Gastroesophageal sphincter (tissue), 4 donors: ENCODE data around the gene TSPO. TPM values are rescaled to one million over a fixed set of nuclear protein-coding genes. Genes with fewer than 3 reads are reported as not detected.
A peak's percentile ranks its signal among the peaks of the same experiment; 100 is the strongest.

Experiments
- ATAC-seq: fragments of 150-250 bp; one replicate; pipeline ENCODE4 v1.9.1; 2016; ENCODE audit warnings: mild to moderate bottlenecking, moderate library complexity
- H3K27ac ChIP-seq, 4 donors: fragments of 200-600 bp; sonication (generic) in 3 of 4; 1 replicate in 3 of 4; 2 replicates in 1 of 4; pipeline ENCODE4 v1.5.1; 2016 to 2019
- H3K27me3 ChIP-seq: fragments of 200-600 bp; sonication (generic); one replicate; pipeline ENCODE4 v1.5.1; 2019
- H3K36me3 ChIP-seq, 2 donors: fragments of 200-600 bp; sonication (generic); one replicate each; pipeline ENCODE4 v1.5.1; 2019; ENCODE audit warnings: control low read depth in 1 of 2
- H3K4me1 ChIP-seq, 3 donors: fragments of 200-600 bp; sonication (generic); 1 replicate in 2 of 3; 2 replicates in 1 of 3; pipeline ENCODE4 v1.5.1; 2016 to 2019; ENCODE audit warnings: control low read depth in 2 of 3
- H3K4me3 ChIP-seq, 2 donors: fragments of 200-600 bp; sonication (generic); one replicate each; pipeline ENCODE4 v1.5.1; 2019; ENCODE audit warnings: mild to moderate bottlenecking in 1 of 2, moderate library complexity in 1 of 2
- H3K9me3 ChIP-seq, 3 donors: fragments of 200-600 bp; sonication (generic); one replicate each; pipeline ENCODE4 v1.5.1; 2017 to 2019; ENCODE audit warnings: control low read depth in 2 of 3
- EP300 ChIP-seq: sonication (generic); formaldehyde crosslinking; IDR thresholded peaks from one replicate; pipeline ENCODE4 v1.6.1; 2017; ENCODE audit warnings: antibody characterized with exemption, mild to moderate bottlenecking
- POLR2A ChIP-seq, 2 donors: fragments of 450-650 bp; IDR thresholded peaks; one replicate each; pipeline ENCODE4 v1.6.1; 2017; ENCODE audit warnings: antibody characterized with exemption in 2 of 2, mild to moderate bottlenecking in 2 of 2, moderate library complexity in 1 of 2
- POLR2AphosphoS5 ChIP-seq: sonication (generic); formaldehyde crosslinking; IDR thresholded peaks from one replicate; pipeline ENCODE4 v1.6.1; 2017; ENCODE audit warnings: antibody characterized with exemption
- WGBS, 2 donors: methylation state at CpG; one replicate each; pipeline ENCODE4 v1.1.5; 2018; ENCODE audit warnings: low coverage in 1 of 2; 5-methylcytosine and 5-hydroxymethylcytosine counted together
- total RNA-seq, 4 donors: library from RNA; depleted of rRNA; stranded (reverse); fragments of >200 nt; gene quantifications; one replicate each; pipeline ENCODE4 v1.1.0, GENCODE V29; 2016
- TF ChIP-seq, protein P1 (sequence below), 4 experiments: fragments of 200-600 bp in 2 of 4; fragments of 450-650 bp in 2 of 4; sonication (generic) in 1 of 4; IDR thresholded peaks; one replicate each; pipeline ENCODE4 v1.5.1; 2017 to 2019; ENCODE audit warnings: antibody characterized with exemption in 4 of 4, mild to moderate bottlenecking in 2 of 4, moderate library complexity in 2 of 4

TSPO gene
- total RNA-seq, 4 donors from 2014 or later, result 112 to 240 (median 178) TPM

- peak overlapping the region; percentile 61 to 86 for H3K4me3 ChIP-seq
- WGBS, 2 donors, result 70 to 75% methylated on average over 2 of the region's 15 CpGs
- H3K36me3 ChIP-seq, result peaks cover 0 to 7% of the 10 kb centered on the region in 2 donors
- no peaks in the 10 kb centered on the region for H3K9me3 ChIP-seq
- TF ChIP-seq EP300, result no peak
- TF ChIP-seq, protein P1, sequence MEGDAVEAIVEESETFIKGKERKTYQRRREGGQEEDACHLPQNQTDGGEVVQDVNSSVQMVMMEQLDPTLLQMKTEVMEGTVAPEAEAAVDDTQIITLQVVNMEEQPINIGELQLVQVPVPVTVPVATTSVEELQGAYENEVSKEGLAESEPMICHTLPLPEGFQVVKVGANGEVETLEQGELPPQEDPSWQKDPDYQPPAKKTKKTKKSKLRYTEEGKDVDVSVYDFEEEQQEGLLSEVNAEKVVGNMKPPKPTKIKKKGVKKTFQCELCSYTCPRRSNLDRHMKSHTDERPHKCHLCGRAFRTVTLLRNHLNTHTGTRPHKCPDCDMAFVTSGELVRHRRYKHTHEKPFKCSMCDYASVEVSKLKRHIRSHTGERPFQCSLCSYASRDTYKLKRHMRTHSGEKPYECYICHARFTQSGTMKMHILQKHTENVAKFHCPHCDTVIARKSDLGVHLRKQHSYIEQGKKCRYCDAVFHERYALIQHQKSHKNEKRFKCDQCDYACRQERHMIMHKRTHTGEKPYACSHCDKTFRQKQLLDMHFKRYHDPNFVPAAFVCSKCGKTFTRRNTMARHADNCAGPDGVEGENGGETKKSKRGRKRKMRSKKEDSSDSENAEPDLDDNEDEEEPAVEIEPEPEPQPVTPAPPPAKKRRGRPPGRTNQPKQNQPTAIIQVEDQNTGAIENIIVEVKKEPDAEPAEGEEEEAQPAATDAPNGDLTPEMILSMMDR (IDR thresholded peaks at IDR 0.05), result no peak
- TF ChIP-seq POLR2AphosphoS5, result no peak
- TF ChIP-seq POLR2A (IDR thresholded peaks at IDR 0.05), result no peak
- H3K4me1 ChIP-seq, result peaks cover 0 to 51% (median 13%) of the 10 kb centered on the region in 3 donors
- ATAC-seq, result no peak
- H3K27me3 ChIP-seq, result no peaks in the 10 kb centered on the region
- H3K27ac ChIP-seq, result peak overlapping the region in 3 of 4 donors; percentile 86 to 91 (median 88)
Measured at GRCh38 chr22:43150731-43151206, 590 bp upstream of the TSPO start.

GRCh38 chr22:43152003-43152356, 621 bp downstream of the TSPO start:
- Histone ChIP-seq H3K9me3 (no peaks in the 10 kb centered on the region), H3K4me1 (peaks cover 0 to 51% (median 13%) of the 10 kb centered on the region in 3 donors), H3K27ac (peak overlapping the region in 3 of 4 donors; percentile 86 to 91 (median 88)), H3K27me3 (no peaks in the 10 kb centered on the region), H3K4me3 (peak overlapping the region; percentile 61 to 86), H3K36me3 (peaks cover 0 to 7% of the 10 kb centered on the region in 2 donors)
- no peak for ATAC-seq
- TF ChIP-seq POLR2A (IDR thresholded peaks at IDR 0.05) (no peak), EP300 (no peak), POLR2AphosphoS5 (no peak)
- TF ChIP-seq, protein P1 (IDR thresholded peaks at IDR 0.05), result no peak
- WGBS, 2 donors, result no CpG with 5 or more reads among the region's 18 CpGs

- Histone ChIP-seq H3K9me3 (no peaks in the 10 kb centered on the region), H3K27me3 (no peaks in the 10 kb centered on the region), H3K27ac (peak overlapping the region in 3 of 4 donors; percentile 86 to 91 (median 88)), H3K36me3 (peaks cover 0 to 7% of the 10 kb centered on the region in 2 donors), H3K4me1 (peaks cover 0 to 53% (median 13%) of the 10 kb centered on the region in 3 donors), H3K4me3 (peak overlapping the region; percentile 61 to 86)
- ATAC-seq, result peak; percentile 70
- 10 to 21% methylated on average over 6 to 11 of the region's 22 CpGs for WGBS, 2 donors
- TF ChIP-seq EP300 (no peak), POLR2AphosphoS5 (peak; percentile 21), POLR2A (IDR thresholded peaks at IDR 0.05) (peak; percentile 22 to 23)
- TF ChIP-seq, protein P1 (IDR thresholded peaks at IDR 0.05), result peak in 1 of 4 experiments; percentile 18
Measured at GRCh38 chr22:43152357-43153071, 1.2 kb downstream of the TSPO start.

DNA sequence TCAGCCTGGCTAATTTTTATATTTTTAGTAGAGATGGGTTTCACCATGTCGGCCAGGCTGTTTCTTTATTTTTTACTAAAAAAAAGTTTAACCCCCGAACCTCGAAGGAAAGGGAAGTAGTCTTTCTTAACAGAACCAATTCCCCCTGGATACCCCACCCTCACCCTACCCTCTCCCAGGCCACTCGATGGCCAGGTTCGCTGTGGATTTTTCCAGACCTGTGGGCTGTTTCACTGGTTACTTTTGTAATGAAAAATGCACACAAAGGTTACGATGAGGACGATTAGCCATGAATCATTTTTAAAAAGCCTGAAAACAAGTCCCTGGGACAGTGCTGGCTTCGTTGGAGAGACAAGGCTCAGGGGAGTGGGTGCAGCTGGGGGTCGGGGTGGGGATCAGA, 2.5 kb downstream of the TSPO start:
- Histone ChIP-seq H3K4me1 (peaks cover 0 to 67% (median 13%) of the 10 kb centered on the region in 3 donors), H3K27ac (peak overlapping the region in 2 of 4 donors; percentile 11 to 17), H3K4me3 (no peak overlapping the region), H3K9me3 (no peaks in the 10 kb centered on the region), H3K27me3 (no peaks in the 10 kb centered on the region), H3K36me3 (peaks cover 0 to 7% of the 10 kb centered on the region in 2 donors)
- TF ChIP-seq POLR2A (IDR thresholded peaks at IDR 0.05) (no peak), POLR2AphosphoS5 (no peak)
- ATAC-seq, result no peak
- 68 to 82% methylated on average over 3 to 8 of the region's 9 CpGs for WGBS, 2 donors

GRCh38 chr22:43154887-43155536, 3.7 kb downstream of the TSPO start:
- 87% methylated on average over 3 of the region's 27 CpGs; no CpG with 5 or more reads in 1 of the 2 donors for WGBS, 2 donors
- H3K9me3 ChIP-seq, result no peaks in the 10 kb centered on the region

More at GRCh38 chr22:43154887-43155536, 3.7 kb downstream of the TSPO start:
- no peak overlapping the region for H3K4me3 ChIP-seq
- no peak for ATAC-seq
- peaks cover 0 to 17% of the 10 kb centered on the region in 2 donors for H3K36me3 ChIP-seq
- H3K27ac ChIP-seq, result no peak overlapping the region
- H3K27me3 ChIP-seq, result no peaks in the 10 kb centered on the region
- peaks cover 0 to 76% (median 13%) of the 10 kb centered on the region in 3 donors for H3K4me1 ChIP-seq
- TF ChIP-seq POLR2A (IDR thresholded peaks at IDR 0.05) (no peak), POLR2AphosphoS5 (no peak), EP300 (no peak)
- TF ChIP-seq, protein P1 (IDR thresholded peaks at IDR 0.05), result no peak
